GM12892 (cell line): ENCODE results near the gene NSG1.

ENCODE experiments used
- DNase-seq: peaks from one replicate; pipeline ENCODE4 v3.0.0; 2011; ENCODE audit not compliant: insufficient read length
- FAIRE-seq: peaks from 2 replicates; lab custom pipeline; 2011; peaks lifted over from hg19 to GRCh38; lab: Jason Lieb, UNC
- POLR2A ChIP-seq: IDR thresholded peaks from 2 replicates; pipeline ENCODE4 v1.6.1; 2011; ENCODE audit warnings: low read depth, low read length, control low read depth
- POLR2AphosphoS5 ChIP-seq: IDR thresholded peaks from 2 replicates; pipeline ENCODE4 v1.6.1; 2011; ENCODE audit warnings: low read depth, low read length, control low read depth
- TAF1 ChIP-seq: IDR thresholded peaks from 2 replicates; pipeline ENCODE4 v1.6.1; 2011; ENCODE audit warnings: low read depth, mild to moderate bottlenecking, control low read depth, low read length, borderline replicate concordance

The NSG1 gene

DNA sequence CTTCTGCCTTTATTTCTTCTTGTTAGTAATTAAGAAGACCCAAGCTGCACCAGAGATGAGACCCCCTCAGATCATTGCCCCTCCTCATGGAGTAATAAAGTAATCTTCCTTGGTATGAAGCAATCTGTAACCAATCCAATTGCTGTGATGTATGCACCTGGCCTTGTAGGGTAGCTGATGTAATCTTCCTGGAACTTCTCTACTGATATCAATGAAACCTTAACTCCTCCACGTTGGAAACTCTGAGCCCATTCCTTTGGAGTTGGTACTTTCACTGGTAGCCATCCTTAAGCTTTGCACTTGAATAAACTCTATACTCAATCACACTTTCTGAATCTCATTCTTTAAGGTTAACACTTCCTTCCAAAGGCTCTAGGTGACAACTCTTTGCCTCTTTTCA, 31.6 kb upstream of the NSG1 start:
- no peak for DNase-seq
- no peak for FAIRE-seq
- TF ChIP-seq TAF1 (no peak), POLR2A (no peak), POLR2AphosphoS5 (no peak)

GRCh38 chr4:4356106-4357041, 30.5 kb upstream of the NSG1 start:
- no peak for FAIRE-seq
- no peak for DNase-seq
- TF ChIP-seq POLR2AphosphoS5 = no peak
- TF ChIP-seq POLR2A = no peak
- no peak for TF ChIP-seq TAF1

GRCh38 chr4:4358093-4358854, 28.6 kb upstream of the NSG1 start:
- FAIRE-seq = no peak
- no peak for DNase-seq
- TF ChIP-seq POLR2AphosphoS5 = no peak
- TF ChIP-seq TAF1 = no peak
- no peak for TF ChIP-seq POLR2A

DNA sequence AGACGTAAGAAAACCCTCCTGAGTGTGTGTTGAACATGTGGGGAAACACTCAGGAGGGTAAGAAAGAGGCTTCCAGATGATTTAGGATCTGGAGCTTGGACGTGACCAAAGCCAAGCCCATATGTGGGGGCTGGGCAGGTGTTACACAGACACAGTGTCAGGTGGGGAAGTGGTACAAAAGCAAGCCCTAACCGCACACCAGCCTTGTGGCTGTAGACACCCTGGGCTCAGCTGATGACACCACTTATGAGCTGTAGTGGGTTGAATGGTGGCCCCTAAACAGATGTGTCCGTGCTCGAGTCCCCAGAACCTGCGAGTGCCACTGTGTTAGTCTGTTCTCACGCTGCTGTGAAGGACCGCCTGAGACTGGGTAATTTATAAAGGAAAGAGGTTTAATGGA, 25.0 kb upstream of the NSG1 start:
- no peak for DNase-seq
- no peak for FAIRE-seq
- TF ChIP-seq POLR2A = no peak
- no peak for TF ChIP-seq POLR2AphosphoS5
- no peak for TF ChIP-seq TAF1

- TF ChIP-seq TAF1 (no peak), POLR2A (no peak), POLR2AphosphoS5 (no peak)
- DNase-seq (no peak), FAIRE-seq (no peak)
Measured at GRCh38 chr4:4362991-4363697, 23.8 kb upstream of the NSG1 start.

DNA sequence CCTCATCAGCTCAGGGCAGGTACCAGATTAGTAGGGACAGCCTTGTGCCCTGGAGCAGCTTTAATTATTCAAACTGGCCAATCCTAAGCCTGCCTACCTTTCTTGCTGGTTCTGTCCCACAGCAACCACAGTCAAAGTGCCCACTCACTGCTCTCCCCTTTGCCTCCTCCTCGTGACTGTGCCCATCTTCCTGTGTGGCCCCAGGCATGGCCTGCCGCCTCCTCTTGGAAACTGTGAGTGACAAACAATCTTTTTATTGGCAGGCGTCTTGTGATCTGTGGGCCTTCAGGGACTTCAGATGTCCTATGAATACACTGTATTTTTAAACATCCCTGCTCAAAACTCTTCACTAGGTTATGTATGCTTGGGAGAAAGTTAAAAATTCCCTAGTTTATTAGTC, 22.8 kb upstream of the NSG1 start:
- TF ChIP-seq TAF1 (no peak), POLR2AphosphoS5 (no peak)
- FAIRE-seq = no peak
- no peak for DNase-seq

GRCh38 chr4:4364486-4365208, 22.3 kb upstream of the NSG1 start:
- DNase-seq (no peak), FAIRE-seq (no peak)
- TF ChIP-seq TAF1 (no peak), POLR2AphosphoS5 (no peak), POLR2A (no peak)

DNA sequence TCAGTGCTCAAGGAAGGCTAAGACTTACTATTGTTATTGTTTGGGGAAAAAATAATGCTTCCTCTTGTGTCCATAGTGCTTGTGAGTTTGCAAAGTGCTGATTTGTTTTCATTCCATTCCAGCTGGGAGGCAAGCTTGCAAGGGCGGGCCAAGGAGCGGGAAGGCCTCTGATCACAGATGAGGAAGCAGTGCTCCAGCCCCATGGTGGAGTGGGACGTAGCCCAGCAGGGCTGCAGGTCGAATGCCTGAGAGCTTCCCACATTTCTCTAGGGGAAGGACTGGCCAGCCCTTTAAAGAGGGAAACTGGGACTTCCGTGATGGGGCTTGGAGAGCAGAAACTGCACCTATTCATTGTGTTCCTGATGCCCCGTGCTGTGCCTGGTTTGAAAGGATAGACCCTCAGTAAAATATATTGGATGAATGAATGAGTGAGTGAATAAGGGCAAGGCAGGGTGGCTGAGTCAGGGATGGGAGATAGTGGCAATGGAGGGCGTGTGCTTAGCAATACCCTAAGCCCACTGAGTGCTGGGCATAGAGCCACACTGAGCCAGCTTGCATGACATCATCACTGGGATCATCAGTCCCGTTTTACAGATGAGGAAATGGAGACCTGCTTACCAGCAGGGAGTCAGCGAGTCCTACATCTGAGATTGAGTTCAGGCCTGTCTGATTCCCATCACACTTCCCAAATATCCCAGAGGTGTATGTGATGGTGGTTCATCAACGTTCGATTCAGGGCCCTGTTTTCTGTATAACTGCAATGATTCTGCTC, 17.9 kb upstream of the NSG1 start:
- DNase-seq = no peak
- TF ChIP-seq POLR2AphosphoS5 (no peak), POLR2A (no peak), TAF1 (no peak)
- no peak for FAIRE-seq

DNA sequence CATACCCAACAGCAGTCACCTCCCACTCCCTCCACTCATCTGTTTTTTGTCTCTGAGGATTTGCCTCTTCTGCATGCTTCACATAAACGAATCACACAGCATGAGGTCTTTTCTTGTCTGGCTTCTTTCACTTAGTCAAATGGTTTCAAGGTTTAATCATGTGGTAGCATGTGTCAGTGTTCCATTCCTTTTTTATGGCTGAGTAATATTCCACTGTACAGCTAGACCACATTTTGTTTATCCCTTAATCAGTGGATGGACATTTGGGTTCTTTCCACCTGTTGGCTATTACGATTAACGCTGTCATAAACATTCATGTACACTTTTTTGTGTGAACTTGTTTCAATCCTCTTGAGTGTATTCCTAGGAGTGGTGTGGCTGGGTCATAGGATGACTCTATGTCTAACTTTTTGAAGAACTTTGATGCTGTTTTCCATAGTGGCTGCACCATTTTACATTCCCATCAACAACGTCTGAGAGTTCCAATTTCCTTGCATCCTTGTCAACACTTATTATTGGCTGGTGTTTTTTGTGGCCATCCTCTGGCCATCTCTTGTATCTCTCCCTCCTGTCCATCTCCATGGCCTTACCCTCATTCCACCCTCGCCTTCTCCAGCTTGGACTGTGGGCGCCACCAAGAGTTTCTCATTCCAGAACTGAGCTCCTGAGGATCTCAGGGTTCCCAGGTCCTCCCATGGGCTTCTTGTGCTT, 12.4 kb upstream of the NSG1 start:
- no peak for TF ChIP-seq POLR2A
- TF ChIP-seq TAF1 = no peak
- no peak for TF ChIP-seq POLR2AphosphoS5
- DNase-seq (no peak), FAIRE-seq (no peak)

DNA sequence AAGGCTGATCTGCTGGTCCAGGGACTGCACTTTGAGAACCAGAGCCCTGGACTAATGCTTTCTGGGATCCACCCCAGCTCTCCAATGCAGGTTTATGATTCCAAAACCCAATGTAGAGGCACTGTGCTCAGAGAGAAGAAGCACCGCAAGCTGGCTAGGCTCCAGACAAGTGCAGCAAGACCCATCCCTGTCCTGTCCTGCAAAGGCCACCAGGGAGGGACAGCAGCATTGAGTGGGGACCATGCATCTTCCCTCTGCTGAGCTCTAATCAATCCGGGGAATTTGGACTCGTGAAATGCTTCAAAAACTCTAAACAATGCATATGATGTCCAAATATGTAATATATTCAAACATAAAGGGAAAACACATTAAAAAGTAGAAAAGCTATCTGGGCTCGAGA, 10.8 kb upstream of the NSG1 start:
- FAIRE-seq (no peak), DNase-seq (no peak)
- no peak for TF ChIP-seq POLR2A
- TF ChIP-seq TAF1 = no peak
- no peak for TF ChIP-seq POLR2AphosphoS5
